DOHH2 (cell line): ENCODE measurements around the gene DEAF1.

Source experiments
- EZH2phosphoT487 ChIP-seq: fragments of 200-600 bp; sonication (generic); IDR thresholded peaks from 2 replicates; pipeline ENCODE4 v1.6.1; 2017; ENCODE audit warnings: borderline replicate concordance, mild to moderate bottlenecking, antibody characterized with exemption, low read length, moderate library complexity, mixed read lengths
- TF ChIP-seq, protein P1 (sequence below): fragments of 200-600 bp; sonication (generic); IDR thresholded peaks from one replicate; pipeline ENCODE4 v1.5.1; 2014; ENCODE audit warnings: antibody characterized with exemption, mild to moderate bottlenecking, low read depth, low read length; ENCODE audit not compliant: poor library complexity, severe bottlenecking

DNA sequence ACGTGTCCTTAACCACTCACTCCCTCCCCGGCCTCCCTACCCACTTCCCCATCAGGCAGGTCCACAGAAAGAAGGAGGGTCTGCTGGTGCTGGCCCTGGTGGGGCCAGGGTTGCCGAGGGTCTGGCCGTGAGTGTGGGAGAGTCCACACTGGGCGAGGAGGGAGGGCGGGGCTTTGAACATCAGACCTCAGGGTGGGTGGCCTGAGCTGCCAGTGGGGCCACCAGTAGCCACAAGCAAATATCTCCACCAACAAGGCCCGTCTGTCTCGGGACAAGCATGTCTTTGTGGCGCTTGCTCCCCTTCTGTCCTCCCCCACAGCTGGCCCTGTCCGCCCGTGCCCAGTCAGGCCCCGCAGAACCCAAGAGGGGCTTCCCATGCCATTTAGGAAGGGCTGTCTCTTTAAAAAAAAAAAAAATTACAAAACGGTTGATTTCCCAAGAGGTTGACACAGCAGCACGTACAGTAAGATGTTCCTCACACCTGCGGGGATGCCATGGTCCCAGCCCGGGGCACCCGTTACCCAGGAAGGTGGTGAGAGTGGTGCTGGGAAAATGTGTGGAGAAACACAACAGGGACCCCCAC is 34.6 kb upstream of the DEAF1 start:
- TF ChIP-seq, protein P1, sequence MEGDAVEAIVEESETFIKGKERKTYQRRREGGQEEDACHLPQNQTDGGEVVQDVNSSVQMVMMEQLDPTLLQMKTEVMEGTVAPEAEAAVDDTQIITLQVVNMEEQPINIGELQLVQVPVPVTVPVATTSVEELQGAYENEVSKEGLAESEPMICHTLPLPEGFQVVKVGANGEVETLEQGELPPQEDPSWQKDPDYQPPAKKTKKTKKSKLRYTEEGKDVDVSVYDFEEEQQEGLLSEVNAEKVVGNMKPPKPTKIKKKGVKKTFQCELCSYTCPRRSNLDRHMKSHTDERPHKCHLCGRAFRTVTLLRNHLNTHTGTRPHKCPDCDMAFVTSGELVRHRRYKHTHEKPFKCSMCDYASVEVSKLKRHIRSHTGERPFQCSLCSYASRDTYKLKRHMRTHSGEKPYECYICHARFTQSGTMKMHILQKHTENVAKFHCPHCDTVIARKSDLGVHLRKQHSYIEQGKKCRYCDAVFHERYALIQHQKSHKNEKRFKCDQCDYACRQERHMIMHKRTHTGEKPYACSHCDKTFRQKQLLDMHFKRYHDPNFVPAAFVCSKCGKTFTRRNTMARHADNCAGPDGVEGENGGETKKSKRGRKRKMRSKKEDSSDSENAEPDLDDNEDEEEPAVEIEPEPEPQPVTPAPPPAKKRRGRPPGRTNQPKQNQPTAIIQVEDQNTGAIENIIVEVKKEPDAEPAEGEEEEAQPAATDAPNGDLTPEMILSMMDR, result no peak
- TF ChIP-seq EZH2phosphoT487, result no peak
